Islet precursor cell (in vitro differentiated cells): ENCODE results near the gene DNAAF9.

ENCODE experiments used
- DNase-seq: peaks from one replicate; pipeline ENCODE4 v3.0.0-alpha.2; 2018

The DNAAF9 gene

DNA sequence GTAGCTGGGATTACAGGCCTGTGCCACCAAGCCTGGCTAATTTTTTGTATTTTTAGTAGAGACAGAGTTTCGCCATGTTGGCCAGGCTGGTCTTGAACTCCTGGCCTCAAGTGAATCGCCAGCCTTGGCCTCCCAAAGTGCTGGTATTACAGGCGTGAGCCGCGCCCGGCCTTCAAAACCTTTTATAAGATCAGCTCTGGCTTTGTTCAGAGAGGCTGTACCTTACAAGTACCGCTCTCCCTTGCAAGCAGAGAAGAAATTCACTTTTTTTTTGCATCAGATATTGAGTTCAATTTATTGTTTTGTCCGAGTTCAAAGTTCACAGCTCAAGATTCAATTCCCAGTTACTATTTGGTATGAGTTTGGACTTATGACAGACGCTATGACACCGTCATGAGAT lies 1.9 kb upstream of the DNAAF9 start:
- DNase-seq = no peak

DNA sequence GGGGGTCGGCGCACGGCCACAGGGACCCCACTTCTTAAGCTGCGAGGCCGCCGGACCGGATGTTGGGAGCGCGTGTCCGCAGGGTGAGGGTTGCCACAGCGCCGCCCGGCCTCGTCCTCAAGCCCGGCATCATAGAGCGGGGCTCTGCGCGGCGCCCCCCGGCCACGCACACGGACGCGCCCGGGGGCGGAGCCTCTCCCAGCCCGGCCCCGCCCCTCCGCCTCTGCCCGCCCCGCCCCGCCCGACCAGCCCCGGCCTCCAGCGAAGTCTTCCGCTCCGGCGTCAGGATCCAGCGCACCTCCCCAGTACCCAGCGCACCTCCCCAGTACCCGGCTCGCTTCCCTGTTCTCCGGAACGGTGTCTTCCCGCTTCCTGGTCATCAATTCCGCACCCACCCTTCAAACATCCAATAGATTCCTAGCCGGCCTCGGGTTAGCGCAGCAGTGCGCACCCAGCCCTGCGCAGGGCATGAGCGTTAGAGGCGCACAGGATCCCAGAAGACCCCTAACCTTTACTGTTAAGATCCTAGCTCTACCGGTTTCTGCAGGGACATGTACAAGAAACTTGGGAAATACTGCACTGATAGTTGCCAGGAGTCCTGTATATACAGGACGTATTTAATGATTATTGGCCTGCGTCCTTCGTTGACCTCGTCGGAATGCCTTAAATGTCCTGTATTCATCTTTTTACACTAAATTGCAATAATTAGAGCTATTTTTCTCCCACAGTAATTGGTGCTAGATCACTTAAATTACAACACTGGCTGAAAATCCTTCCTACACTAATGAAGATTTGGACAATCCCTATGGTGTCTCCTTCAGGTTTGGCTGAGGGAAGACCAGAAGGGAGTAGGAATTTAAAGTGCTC lies 535 bp upstream of the DNAAF9 start:
- peak; percentile 87 for DNase-seq

DNA sequence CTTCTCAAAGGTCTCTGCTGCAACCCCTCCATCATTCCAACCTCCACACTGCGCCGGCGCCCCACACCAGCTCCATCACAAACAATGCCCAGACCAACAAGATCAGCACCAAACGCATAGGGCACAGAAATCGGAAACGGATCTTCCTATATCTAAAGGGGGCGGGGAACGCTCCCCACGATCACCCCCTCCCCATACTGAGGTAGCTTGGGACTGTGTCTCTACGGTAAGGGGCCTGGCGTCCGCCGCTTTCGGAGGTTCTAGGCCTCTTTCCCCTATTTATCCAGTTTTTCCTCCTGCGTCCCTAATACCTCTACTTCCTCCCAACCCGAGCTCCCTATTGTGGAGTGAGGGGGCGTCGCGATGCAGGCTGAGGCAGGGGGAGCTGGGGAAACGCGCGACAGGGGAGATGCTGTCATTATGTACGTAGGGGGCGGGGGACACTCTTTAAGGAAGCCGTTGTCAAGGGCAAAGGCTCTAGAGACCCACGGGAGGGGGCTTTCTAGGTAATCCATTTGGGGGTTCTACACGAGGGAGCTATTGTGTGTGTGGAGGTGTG lies 909 bp downstream of the DNAAF9 start:
- peak; percentile 60 for DNase-seq

DNA sequence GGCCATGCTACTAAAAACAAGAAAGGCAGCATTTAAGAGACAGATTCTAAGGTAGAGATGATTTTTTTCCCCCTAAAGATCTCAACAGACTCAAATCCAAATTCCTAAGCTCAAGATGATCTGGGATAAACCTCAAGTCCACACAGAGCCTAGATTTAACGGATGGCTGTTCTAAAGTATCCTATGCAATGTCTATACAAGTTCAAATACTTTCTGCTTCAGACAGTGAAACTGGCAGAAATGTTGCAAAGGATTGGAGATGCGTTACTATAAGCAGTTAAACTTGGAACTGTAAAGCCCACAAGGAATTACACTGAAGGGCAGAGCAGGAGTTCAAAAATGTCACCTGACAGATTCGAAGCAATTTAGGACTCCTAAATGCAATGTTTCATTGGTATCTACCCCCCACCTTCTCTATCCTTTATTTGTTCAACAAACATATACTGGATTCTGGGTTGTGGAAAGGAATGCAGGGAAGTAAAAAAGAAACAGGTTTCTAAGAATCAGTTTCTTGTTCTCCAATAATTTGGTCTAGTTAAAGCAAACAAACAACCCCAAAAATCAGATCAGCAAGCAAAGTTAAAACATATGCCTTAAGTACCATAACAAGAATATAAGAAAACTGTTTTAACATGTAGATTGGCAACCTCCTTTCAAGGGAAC lies 1.6 kb downstream of the DNAAF9 start:
- no peak for DNase-seq

DNA sequence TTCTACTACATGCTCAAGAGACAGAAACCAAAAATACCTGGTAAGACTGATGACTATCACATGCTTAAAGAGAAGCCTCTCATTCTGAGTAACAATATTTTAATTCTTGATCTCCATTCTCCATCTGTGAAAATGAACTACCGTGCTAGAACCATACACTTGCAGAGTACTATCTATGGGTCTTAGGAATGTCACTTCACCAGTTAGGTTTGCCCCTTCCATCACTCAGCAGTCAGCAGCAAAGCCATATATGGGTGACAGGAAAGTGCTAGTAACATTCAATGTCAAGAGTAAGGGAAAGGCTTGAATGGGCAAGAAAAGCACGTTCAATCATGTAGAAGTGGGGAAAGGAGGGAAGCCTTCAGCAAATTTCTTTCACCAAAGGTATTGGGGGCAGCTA lies 2.3 kb downstream of the DNAAF9 start:
- peak; percentile 57 for DNase-seq

DNA sequence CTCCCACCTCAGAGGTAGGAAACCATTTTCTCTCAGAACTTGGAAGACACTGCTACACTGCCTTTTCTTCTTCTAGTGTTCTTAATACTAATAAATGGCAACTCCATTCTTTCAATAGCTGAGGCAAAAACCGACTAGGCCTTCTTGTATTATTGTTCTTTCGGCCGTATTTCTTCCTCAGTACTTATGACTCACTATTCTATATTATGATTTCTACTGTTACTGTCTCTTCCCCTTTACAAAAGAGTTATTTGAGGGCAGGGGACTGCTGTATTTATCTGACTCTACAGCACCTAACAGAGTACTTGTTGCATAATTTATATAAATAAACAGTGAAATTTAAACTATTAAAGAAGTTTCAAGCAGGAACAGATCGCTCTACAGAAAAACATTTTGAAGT lies 3.1 kb downstream of the DNAAF9 start:
- no peak for DNase-seq

DNA sequence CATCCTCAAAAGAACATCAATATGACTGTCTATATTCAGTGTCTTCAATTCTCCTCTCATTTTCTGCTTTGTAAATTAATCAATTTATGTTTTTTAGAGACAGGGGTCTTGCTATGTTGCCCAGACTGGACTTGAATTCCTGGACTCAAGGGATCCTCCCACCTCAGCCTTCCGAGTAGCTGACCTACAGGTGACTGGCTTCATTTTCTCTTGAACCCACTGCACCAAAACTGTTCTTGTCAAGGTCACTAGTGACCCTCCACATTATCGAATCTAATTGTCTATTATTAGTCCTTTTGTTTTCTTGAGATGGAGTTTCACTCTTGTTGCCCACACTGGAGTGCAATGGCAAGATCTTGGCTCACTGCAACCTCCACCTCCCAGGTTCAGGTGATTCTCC lies 3.7 kb downstream of the DNAAF9 start:
- DNase-seq = no peak

DNA sequence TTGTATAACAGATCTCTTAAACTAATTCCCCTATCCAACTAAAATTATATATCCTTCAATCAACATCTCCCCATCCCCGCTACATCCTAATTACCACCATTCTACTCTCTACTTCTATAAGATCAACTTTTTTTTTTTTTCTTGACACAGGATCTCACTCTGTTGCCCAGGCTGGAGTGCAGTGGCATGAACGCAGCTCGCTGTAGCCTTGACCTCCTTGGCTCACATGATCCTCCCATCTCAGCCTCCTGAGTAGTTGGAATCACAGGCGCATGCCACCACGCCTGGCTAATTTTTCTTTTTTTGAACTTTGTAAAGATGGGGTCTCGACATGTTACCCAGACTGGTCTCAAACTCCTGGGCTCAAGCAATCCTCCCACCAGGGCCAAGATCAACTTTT lies 5.0 kb downstream of the DNAAF9 start:
- DNase-seq = no peak

DNA sequence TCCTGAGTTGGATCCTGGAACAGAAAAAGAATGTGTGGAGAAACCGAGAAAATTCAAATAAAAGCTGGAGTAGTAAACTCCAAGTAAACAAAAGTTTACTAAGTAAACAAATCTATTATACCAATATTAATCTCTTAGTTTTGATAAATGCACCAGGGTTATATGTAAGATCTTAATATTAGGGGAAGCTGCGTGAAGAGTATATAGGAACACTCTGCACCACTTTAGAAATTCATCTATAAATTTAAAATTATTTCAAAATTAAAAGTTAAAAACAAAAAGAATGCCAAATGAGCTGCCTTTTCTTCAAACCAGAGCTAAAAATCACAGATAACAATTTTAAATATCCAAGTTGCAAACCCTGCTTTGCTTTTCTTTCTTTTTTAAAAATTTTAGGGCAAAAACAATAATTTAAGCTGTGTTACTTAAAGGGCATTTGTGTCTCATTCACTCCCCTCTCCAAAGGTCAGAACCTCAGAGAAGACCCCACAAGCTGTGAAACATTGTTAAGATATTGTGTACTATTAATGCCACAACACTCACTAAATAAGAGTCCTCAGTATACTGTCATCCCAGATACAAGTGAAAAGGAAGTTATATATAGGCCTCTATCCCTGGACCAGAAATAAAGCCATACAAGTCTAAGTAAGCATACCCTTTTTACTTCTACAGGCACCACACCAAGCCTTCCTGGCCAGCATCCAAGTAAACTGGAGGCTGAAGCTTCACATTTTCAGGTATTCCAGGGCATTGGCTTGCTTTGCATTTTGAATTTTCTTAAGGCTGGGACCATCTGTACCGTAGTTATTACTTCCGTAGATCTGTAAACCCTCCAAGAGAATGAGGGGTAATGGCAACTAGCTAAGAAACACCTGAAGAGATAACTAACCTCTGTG lies 7.0 kb downstream of the DNAAF9 start:
- DNase-seq = no peak

DNA sequence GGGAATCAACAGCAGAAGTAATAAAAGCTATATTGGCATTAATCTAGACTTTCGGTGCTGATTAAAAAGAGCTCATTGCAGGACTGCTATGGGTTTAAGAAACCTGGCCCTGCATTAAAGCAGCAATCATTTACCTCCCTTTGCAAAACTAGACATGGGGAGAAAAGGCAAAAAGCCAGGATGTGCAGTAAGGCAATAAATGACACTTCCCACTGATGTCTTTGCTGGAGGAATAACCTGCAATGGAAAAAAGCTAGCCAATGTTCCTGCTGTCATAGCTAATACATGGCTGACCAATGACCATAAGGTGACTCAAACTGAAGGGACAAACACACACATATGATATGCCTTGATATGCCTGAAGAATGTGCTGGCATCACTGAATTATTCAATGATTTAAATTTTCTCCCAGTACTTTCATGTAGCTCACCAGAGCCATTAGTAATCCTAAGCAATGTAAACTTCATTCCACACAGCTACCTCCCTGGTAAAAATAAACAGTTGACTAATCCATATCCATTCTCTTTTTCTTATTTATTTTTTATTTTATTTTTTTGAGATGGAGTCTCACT lies 8.7 kb downstream of the DNAAF9 start:
- no peak for DNase-seq

DNA sequence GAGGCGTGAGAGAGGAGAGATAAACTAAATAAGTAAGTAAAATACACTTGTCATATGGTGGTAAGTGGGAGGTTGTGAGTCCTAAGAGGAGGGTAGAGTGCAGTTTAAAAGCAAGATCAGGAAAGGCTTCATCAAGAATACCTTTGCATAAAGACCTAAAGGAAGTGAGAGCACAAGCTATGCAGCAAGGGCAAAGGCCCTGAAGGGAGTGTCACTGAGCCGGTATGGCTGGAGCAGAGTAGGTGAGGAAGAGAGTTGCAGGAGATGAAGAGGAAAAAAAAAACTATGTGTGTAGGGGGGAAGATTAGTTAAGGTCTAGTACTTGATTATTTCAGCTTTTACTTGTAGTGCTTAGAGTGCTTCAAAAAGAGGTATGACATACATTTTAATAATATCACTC lies 11.0 kb downstream of the DNAAF9 start:
- no peak for DNase-seq

DNA sequence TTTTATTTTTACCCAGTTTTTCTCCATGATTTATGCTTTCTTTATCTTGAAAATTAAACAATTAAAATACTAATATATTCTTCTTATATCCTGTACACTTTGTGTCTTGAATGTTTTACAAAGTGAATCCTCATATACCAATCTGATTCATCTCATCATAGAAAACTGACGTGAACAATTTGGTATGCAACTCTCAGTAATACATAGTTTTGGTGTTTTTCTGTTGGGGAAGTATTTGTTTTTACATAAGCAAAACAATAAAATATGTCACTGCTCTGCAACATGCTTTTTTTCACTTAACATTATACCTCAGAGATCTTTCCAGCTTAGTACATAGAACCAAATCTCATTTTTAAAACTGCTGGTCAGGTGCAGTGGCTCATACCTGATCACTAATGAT lies 14.7 kb downstream of the DNAAF9 start:
- DNase-seq = no peak

DNA sequence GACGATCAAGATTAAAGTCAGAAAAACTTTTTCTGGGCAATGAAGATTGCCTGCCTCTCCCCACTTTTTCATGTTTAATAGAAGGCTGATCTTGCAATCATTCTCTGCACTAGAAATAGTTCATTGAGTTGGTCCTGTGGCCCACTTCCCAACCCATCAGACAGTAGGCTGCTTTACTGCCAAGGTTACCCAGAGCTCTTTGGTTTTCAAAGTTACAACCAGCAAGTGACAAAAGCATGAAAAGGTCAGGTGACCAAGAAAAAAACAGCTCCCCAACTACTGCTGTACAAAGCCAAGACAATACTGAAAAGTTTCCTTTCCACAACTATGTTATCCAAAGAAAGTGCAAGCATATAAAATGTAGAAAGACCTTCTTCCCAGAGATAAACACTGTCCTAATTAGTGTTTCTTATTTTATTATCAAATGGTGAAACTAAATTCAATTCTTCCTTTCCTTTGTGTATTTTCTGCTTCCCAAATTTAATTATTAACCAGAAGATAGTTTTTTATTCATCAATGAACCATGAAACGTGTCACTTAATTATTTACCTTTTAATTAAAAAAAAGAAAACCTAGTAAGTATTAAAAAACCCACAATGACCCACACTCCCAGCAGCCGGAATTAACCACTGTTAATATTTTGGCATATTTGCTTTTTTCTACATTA lies 16.6 kb downstream of the DNAAF9 start:
- DNase-seq = no peak

DNA sequence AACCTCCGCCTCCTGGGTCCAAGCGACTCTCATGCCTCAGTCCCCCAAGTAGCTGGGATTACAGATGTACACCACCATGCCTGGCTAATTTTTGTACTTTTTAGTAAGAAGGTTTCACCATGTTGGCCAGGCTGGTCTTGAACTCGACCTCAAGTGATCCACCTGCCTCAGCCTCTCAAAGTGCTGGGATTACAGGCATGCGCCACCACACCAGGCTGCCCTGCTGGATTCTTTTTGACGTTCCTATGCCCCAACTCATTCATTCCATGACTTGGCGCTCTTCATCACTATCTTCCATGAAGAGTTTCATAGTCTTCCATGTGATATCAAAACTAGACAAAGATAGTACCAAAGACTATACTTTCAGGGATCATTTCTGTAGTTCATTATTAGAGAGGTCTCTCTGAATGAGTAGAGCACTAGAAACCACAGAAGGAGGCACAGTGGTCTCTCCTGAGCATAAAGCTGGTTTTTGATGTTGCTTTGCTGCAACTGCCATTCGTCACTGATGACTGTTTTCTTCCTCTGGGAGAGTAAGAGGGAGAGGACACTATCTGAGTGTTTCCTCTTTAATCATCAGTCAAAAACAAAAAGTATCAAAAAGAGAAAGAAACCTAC lies 23.5 kb downstream of the DNAAF9 start:
- no peak for DNase-seq

DNA sequence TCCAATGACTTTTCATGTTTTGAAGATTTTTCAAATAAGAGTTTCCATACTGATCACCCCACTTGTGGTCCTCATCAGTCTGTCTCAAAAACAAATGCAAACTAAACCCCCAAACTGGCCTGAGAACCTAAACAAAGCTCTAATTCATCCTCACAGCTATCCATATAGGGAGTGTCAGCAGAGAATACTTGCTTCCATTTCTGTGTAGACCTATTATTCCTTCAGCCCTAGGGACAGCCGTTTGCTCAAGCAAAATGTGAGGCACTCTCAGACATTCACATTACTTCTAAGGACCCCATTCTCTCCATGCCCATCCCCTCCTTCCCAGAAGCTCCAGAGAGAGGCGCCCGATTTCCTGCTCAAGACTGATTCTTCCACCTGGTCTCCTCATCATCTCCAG lies 24.6 kb downstream of the DNAAF9 start:
- no peak for DNase-seq

DNA sequence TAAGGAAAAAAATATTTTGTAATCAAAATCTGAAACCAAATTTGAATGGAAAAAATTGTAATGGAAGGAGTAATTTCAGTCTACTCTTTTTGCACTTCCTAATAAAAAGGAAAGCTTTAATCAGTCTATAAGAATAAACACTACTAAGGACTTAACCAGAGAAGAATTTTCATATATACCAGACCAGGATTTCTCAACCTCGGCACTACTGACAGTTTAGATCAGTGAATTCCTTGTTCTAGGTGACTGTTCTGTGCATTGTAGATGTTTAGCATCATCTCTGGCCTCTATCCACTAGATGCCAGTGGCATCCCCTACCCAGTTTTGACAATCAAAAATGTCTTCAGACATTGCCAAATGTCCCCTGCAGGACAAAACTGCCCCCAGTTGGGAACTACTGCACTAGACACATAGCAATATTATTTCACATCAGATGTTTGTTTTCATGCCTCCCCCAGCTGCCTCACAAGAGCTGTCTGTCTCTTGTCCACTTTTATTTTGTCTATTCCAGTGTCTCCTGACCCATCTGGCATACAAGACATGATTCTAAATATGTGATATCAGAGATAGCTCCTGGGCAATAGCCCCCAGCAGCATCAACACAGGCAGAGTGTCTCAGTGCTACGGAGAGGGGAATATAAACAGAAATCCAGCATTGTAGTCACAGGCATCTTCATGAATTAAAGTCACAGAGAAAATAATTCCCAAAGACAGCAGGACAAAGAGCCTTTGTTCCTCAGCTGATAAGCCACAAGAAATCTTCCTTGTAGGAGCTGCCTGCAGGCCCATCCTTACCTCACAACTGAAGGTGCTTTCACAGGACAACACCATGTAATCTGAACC lies 27.0 kb downstream of the DNAAF9 start:
- peak; percentile 55 for DNase-seq

DNA sequence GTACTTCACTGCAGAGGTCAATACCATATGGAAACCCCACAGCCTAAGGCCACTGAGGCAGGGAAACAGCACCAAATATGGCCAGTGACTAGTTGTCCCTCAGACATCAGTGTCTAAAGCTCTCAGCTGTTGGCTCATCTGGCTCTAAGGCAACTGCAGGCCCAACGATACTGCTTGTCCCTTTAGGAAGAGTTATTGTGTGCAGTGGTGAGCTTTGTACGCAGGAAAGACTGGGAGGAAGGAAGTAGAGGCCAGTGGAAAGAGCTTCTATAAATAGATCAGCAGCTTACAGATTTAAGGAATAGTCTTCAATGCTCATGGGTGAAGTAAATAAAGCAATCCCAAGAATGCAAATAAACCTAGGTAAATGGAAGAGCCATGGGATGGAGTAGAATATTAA lies 29.3 kb downstream of the DNAAF9 start:
- no peak for DNase-seq

DNA sequence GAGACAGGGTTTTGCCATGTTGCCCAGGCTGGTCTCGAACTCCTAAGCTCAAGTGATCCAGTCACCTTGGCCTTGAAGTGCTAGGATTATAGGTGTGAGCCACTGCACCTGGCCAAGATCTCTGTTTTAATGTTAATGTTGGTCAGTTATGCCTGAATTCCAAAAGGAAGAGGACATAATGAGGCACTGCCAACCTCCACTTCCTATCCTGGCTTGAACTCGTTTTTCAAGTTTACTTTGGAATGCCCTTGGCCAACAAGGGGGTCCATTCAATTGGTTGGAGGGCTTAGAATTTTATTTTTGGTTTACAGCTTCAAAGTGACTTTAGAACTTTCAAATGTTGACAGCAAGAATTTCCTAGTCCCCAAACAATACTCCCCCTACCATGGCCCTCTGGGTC lies 29.8 kb downstream of the DNAAF9 start:
- DNase-seq = no peak

DNA sequence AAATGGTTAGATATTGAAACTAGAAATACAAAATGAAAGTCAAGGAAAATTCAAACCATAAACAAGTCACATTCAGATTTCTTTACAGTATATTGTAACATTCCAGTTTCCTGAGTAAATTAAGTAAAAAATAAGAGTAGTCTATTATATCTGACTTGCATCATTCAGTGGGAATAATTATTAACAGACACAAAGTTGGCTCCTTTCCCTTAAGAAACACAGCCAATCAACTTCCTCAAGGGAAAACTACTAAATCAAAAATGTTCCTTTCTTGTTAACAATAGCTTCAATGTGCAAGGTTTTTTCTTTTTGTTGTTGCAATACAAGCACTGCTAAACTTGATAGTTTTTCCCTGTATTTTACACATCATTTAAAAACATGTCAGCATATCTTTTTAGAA lies 33.2 kb downstream of the DNAAF9 start:
- DNase-seq = no peak

DNA sequence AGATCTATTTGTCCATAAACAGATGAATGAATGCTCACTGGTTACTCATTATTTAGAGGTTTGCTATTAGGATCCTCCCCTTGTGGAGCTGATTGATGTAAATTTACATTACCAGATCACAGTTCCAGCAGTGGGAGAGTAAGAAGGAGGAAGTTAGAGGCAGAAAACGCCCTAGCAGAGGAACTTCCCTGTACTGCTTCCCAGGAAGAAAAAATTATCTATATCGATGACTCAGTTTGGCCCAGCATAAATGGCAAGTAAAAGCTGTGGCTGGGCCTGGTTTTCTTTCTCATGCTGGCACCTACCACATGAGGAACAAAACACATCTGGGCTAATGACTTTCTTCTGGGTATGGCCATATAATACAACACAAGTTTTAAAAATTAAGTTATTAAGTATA lies 35.7 kb downstream of the DNAAF9 start:
- DNase-seq = no peak

DNA sequence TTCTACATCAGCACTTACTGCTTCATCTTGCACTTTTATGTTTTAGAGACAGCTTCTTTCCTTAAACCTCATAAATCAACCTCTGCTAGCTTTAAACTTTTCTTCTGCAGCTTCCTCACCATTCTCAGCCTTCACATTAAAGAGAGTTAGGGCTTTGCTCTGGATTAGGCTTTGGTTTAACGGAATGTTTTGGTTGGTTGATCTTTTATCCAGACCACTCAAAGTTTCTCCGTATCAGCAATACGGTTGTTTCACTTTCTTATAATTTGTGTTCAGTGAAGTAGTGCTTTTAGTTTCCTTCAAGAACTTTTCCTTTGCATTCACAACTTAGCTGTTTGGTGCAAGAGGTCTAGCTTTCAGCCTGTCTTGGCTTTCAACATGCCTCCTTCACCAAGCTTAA lies 40.4 kb downstream of the DNAAF9 start:
- DNase-seq = no peak
